ENCODE results near the gene CHD3.
"Not testable (repeated sequence)": the region's sequence is repeated elsewhere in the genome, so short reads cannot be mapped to it uniquely, and the experiment has no call there.

The CHD3 gene

DNA sequence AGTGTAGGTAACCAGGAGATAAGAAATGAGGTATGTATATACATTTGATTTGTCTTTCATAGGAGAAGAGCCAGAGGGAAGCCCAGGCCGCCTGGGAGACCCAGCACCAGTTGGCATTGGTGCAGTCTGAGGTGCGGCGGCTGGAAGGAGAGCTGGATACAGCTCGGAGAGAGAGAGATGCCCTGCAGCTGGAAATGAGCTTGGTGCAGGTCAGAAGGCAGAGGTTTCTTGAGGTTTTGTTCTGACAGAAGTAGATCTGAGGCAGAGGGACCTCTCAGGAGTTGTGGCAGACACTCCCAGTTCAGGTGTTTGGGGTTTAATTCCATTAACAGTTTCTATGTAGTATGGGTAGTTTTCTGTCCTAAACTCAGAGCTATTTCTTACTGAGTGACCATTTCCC, 51.4 kb downstream of the CHD3 start:
- DNase-seq, result no peak

GRCh38 chr17:7940743-7941142, 52.2 kb downstream of the CHD3 start:
- DNase-seq, result no peak

GRCh38 chr17:7943291-7943690, 54.7 kb downstream of the CHD3 start:
- DNase-seq, result no peak

GRCh38 chr17:7944326-7944725, 55.7 kb downstream of the CHD3 start:
- no peak for DNase-seq

- no peak for DNase-seq
Observed at GRCh38 chr17:7945651-7946050, 57.1 kb downstream of the CHD3 start.

GRCh38 chr17:7946441-7946840, 57.9 kb downstream of the CHD3 start:
- DNase-seq, result no peak

DNA sequence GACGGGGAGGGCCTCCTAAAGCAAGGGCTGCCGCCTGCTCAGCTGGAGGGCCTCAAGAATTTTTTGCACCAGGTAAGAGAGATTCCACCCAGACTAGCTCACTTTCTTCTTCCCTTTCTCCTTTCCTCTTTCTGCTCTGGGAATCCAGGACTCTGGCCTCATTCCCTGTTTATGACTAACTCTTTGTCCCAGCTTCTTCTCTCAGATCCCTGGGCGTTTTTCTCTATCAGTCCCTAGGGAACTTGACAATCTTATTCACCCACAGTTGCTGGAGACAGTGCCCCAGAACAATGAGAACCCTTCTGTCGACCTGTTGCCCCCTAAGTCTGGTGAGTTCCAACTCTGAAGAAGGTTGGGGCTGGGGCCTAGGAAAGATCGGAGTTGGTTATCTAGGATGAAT, 59.1 kb downstream of the CHD3 start:
- DNase-seq, result no peak

DNA sequence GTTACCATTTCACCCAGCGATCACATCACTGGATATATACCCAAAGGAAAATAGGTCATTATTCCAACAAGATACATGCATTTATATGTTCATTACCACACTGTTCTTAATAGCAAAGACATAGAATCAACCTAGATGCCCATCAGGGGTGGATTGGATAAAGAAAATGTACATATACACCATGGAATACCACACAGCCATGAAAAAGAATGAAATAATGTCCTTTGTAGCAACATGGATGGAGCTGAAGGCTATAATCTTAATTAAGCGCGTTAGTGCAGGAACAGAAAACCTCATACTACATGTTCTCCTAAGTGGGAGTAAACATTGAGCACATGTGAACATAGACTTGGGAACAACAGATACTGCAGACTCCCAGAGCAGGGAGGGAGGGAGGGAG, 62.0 kb downstream of the CHD3 start:
- DNase-seq, result no peak

GRCh38 chr17:7951143-7951792, 62.7 kb downstream of the CHD3 start:
- DNase-seq, result peak; percentile 44

DNA sequence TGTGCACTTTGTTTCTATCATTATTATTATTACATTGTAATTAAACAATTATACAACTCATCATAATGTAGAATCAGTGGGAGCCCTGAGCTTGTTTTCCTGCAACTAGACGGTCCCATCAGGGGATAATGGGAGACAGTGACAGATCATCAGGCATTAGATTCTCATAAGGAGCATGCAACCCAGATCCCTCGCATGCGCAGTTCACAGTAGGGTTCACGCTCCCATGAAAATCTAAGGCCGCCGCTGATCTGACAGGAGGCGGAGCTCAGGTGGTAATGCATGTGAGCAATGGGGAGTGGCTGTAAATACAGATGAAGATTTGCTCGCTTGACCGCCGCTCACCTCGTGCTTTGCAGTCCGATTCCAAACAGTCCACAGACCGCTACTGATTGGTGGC, 64.7 kb downstream of the CHD3 start:
- not testable (repeated sequence) for DNase-seq

GRCh38 chr17:7955414-7956227, 67.0 kb downstream of the CHD3 start:
- no peak for DNase-seq

GRCh38 chr17:7956228-7956965, 67.8 kb downstream of the CHD3 start:
- DNase-seq, result no peak

- no peak for DNase-seq
Observed at GRCh38 chr17:7959503-7960253, 71.1 kb downstream of the CHD3 start.

DNA sequence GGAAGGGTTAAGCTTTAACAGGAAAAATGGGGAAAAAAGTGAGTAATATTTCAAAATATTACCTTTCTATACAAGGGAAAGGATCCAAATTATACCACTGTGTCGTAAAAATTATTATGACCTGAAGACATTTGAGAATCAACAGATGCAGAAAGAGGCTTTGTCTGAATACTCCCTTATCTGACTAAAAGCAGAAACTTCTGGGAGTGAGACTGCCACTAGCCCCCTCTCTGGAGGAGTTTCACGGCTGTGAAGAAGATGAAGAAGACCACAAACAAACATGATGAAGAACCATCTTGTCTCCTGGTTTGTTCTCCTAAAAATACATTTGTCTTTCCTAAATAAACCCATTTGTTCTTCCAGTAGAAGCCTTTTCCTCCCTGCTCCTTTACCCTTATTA, 72.8 kb downstream of the CHD3 start:
- DNase-seq, result no peak

Measured in stimulated activated CD8-positive, alpha-beta memory T cell treated with anti-CD3 and anti-CD28 coated beads, Interleukin-4, amount 100 ng/mL, for 48 hours (primary cell).